Muscle of arm (tissue), 14 donors: Measurements from ENCODE around the gene CRMP1. TPM values are rescaled to one million over a fixed set of nuclear protein-coding genes. Genes with fewer than 3 reads are reported as not detected.

Experiments used
- DNase-seq: peaks from one replicate; pipeline ENCODE4 v3.0.0-alpha.2; 2013
- long read RNA-seq, 11 donors: transcript quantifications; one replicate each; lab custom pipeline, GENCODE V29; 2026
- polyA plus RNA-seq, 12 donors: library from polyadenylated mRNA; unstranded; fragments of 120-200 nt; gene quantifications; one replicate each; pipeline ENCODE4 v1.2.1, GENCODE V29; 2013; ENCODE audit not compliant: insufficient read length in 12 of 12

Gene CRMP1
- 10 to 100 TPM in 11 of 12 donors, not detected in 1; 15.2 to 47.1 (median 24.1) TPM for polyA plus RNA-seq
- long read RNA-seq, donor 1, transcript CRMP1-202 (14 exons, 2,911 nt) = major isoform, 9 of 27 reads
- long read RNA-seq, donor 1, transcript CRMP1-206 (2 exons, 2,436 nt) = minor isoform, 5 of 27 reads
- long read RNA-seq, donor 1, partial matches to known transcripts = 11 of 27 reads
- long read RNA-seq, donor 1, other reads (novel, unspliced or antisense) = 0 of 27 reads
- long read RNA-seq, donor 2, partial matches to known transcripts = 0 of 2 reads
- long read RNA-seq, donor 2, other reads (novel, unspliced or antisense) = 0 of 2 reads
- long read RNA-seq, donor 3, partial matches to known transcripts = 13 of 13 reads
- long read RNA-seq, donor 3, other reads (novel, unspliced or antisense) = 0 of 13 reads
- long read RNA-seq, donor 4, partial matches to known transcripts = 0 of 2 reads
- long read RNA-seq, donor 4, other reads (novel, unspliced or antisense) = 0 of 2 reads
- long read RNA-seq, donor 5, partial matches to known transcripts = 22 of 25 reads
- long read RNA-seq, donor 5, other reads (novel, unspliced or antisense) = 0 of 25 reads
- long read RNA-seq, donor 6, partial matches to known transcripts = 0 of 1 reads
- long read RNA-seq, donor 6, other reads (novel, unspliced or antisense) = 0 of 1 reads
- long read RNA-seq, donor 7 = 0 reads
- long read RNA-seq, donor 8, partial matches to known transcripts = 8 of 9 reads
- long read RNA-seq, donor 8, other reads (novel, unspliced or antisense) = 0 of 9 reads
- long read RNA-seq, donor 9 = 0 reads
- long read RNA-seq, donor 10, partial matches to known transcripts = 0 of 2 reads
- long read RNA-seq, donor 10, other reads (novel, unspliced or antisense) = 0 of 2 reads
- long read RNA-seq, donor 11, partial matches to known transcripts = 0 of 2 reads
- long read RNA-seq, donor 11, other reads (novel, unspliced or antisense) = 0 of 2 reads

DNA sequence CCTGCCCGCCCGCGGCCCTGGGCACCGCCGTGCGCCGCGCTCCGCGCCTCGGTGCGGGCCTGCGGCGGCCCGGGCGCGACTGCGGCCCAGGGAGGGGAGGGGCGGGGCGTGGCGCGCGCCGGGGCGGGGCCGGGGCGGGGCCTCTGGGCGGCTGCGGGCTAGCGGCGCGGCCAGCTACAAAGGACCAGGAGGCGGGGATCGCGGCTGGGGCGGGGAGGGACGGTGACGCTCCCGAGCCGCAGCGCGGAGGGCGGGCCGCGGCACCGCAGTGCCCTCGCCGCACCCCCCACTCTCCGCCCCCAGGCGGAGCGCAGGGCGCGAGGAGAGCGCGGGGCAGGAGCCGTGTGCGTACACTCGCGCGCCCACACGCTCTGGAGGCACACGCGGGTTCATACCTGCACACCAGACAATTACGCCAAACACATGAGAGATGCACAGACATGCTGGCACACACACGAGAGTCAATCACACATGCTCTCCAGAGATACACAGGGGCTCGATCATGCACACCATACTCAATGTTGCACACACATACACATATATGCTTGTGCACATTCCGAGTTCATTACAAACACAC lies at the start of gene CRMP1:
Gene CRMP1 (minus strand): TSS at position 83 of the 577 bp plus-strand sequence. CDS start 117 bp downstream, outside the sequence.
- no peak for DNase-seq

DNA sequence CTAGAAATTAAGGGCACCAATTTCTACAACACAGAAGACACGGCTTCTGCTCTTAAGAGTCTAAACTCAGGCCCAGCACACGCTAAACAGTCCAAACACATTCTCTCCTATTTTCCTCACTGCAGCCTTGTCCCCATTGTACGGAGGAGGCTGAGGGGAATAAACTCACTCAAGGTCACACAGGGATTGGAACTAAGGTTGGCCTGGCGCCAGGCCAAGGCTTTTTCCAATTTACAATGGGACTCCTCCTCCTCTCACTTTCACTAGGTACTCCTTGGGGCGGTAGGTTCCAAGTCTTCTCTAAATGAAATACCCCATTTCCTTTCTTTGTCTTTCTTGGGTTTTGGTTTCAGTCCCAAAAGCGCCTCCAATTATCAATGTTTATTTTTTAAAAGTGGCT lies 48.7 kb upstream of the CRMP1 start:
- no peak for DNase-seq

DNA sequence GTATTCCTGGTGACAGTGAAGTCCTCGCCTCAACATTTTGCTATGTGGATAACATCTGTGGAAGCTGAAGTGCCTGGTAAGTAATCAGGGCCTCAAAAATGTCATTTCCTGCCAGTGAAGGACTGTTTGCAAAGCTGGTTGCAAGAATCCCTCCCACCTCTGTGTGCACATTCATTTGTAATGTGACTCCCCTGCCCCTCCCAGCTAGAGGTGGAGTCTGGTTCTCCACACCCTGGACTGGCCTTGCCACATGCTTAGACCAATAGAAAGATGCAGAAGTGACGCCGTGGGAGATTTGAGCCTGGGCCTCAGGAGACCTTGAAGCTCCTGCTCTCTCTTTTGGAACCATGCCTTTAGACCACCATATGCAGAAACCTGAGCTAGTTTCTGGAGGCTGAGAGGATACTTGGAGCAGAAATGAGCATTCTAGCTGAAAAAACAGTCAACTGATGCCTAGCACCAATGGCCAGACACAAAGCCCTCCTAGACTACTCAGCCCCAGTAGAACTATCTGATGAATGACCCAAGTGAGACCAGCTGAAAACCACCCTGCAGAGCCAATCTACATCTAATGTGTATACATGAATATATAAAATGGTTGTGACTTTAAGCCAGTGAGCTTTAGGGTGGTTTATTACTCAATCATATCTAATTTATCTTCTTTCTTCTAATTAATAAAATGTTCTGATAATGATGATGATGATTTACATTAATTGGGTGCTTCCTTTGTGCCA lies 47.8 kb upstream of the CRMP1 start:
- no peak for DNase-seq

DNA sequence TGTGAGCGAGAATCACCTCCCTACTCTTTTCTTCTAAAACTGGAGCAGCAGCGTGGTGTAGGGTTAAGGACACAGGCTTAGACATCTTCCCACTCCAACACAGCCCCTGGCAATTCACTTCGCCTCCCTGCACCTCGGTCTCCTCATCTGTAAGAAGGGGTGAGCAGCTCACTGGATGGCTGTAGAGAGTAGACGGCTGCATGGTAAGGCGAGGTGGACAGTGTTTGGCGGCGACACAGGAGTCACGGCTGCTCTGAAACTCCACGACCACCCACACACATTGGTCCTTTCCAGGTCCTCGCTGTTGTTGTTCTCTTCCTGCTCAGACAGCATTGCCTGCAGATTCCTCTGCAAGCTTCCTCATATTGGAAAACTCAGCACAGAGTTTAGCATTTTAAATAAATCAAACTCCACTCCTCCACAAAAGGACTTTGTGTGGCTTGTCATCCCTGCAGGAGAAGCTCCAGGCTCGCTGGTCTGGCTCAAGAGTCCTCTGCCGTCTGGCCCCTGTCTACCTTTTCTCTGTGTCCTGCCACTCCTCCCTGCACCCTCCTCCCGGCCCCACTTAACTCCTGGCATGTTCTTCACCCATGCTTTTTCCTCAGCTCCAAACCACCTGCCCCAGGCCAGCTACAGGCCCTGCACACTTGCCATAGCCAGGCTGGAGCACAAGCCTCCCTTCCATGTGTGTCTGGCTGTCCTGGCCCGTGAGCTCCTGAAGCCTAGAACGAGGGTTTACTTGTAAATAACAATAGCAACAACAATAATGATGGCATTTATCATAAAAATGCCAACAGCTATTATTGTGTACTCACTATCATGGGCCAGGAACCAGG lies 41.3 kb upstream of the CRMP1 start:
- no peak for DNase-seq

DNA sequence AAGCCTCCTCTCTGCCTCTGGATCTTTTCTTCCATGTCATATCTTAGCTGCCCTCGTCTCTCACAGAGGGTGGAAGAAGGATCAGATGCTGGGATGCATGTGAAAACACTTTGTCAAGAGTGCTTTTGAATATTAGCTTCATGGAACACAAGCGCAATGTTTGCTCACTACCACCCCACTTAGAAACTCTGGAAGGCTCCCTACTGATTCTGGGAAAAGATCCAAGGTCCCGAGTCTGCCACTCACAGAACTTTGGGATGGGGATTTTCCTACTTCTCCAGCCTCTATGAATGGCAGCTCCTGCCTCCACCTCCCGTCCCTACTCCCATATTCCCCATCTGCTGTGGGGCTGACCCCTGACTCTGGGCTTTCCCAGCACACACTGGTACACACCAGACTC lies 40.2 kb upstream of the CRMP1 start:
- no peak for DNase-seq

DNA sequence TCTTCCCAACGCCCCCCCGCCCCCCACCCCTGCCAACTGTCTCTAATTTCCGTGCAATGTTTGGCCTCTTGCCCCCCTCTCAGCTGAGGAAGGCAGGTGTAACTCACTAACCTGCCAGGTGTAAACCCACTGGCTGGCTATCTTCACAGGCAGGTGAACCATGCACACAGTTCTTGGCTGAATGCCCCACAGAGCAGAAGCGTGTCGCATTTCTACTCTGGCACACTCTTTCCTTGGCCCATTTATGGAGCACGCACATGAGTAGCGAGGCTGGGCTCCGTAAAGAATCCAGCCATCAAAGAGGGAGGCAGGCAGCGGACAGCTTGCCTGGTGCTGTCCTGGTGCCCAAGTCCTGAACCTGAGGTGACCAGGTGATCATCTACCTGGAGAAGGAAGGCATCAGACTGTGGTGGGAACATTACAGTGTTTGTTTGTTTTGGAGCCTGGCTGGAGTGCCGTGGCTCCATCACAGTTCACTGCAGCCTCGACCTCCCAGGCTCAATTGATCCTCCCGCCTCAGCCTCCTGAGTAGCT lies 39.2 kb upstream of the CRMP1 start:
- DNase-seq = no peak

DNA sequence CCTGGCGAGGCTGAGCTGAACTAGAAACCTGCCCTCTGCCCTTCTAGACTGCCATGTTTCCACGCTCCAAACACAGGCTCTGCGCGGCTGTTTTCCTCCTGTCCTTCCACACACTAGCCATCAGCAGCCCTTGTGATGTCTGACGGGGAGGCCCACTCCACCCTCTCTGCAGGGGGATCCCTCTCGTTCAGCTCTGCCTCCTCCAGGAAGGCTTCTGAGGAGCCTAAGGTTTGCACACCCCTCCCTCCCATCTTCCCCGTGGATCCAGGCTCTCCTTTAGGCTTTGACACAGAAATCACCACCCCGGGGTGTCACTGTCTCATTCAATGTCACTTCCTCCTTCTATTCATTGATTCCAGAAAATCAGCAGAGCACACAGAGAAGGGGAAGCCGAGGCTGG lies 38.6 kb upstream of the CRMP1 start:
- no peak for DNase-seq

DNA sequence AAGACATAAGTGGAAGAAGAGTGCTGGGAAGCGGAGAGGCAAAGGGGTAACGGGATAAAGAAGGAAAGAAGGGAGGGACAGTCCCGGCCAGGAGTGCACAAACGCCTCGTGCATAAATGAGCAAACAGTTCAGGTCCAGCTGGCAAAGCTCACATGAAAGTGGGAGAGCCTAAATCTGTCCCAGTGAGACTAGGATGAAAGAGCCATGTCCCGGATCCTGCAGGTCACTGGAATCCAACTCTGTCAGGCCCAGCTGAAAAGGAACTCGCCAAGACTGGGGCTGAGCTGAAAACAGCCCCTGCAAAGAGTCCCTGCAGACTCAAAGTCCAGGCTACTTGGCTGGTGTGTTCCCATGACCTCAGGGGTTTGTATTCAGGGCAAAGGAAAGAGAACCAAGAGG lies 38.0 kb upstream of the CRMP1 start:
- DNase-seq = no peak

DNA sequence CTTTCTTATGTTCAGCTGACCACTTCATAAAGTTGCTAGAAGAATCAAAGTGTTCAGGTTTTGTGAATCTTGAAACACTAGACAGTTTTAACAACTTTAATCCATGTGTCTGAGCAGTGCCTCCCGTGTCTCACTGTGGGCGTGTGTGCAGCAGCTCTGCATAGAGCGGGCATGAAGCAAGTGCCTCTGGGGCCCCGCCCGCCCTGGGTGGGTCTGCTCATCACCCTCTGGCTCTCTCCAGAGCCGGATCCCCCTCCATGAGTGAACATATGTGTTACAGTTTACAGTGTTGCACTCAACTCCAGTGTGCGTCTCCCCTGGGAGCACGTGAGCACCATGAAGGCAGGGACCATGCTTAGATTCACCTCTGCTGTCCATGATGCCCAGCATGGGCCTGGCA lies 37.6 kb upstream of the CRMP1 start:
- no peak for DNase-seq

DNA sequence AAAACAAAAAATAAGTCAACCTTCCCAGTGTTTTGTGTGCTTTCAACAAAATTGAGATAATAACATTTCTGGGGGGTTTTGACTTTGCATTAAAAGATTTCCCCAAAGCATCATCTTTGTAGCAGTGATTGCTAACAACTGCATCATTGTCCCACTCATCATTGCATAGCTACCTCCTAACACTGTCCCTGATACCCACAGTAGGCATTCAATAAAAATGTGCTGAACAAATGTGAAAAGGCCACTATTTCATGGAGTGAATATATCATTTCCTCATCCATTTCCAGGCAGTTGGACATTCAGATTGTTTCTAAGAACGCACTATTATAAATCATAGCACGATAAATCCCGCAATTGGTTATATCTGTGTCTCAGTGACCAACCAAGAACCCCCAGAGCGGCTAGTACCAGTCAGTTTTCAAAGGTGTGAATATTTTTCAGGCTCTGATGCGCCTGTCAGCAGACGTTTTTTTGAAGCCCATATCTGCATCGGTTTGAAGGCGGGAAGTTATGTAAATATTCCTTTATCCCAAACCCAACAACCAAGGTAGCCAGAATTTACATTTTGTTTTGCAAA lies 36.0 kb upstream of the CRMP1 start:
- DNase-seq = no peak

DNA sequence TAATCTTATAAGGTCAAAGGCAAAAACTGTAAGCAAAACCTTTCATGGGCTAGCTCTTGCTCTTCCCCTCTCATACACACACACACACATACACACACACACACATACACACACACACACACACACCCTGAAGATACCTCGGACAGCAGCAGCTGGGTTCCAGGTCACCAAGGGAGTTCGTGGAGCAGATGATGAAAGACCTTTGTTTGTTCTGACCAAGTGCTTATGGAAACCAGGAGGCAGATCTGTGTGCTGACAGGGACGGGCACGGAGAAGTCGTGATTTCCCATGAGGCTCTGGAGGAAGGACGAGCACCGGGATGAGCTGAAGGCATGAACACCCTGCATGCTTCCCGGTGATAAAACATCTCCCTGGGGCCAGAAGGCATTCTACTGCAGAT lies 35.4 kb upstream of the CRMP1 start:
- no peak for DNase-seq

DNA sequence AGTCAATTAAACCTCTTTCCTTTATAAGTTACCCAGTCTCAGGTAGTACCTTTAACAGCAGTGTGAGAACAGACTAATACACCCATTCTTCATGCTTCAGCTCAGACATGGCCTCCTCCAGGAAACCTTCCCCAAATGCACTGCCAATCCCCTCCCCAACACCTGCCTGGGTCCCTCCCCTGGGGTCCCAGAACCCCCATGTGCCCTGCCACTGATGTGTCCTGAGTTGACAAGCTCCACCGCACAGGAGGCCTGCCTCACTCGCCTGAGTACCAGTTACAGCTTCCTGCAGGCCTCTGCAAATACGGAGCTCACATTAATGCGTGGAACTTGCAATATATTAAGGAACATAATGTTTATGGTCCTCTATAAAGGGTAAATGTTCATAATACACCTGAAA lies 34.9 kb upstream of the CRMP1 start:
- DNase-seq = no peak

DNA sequence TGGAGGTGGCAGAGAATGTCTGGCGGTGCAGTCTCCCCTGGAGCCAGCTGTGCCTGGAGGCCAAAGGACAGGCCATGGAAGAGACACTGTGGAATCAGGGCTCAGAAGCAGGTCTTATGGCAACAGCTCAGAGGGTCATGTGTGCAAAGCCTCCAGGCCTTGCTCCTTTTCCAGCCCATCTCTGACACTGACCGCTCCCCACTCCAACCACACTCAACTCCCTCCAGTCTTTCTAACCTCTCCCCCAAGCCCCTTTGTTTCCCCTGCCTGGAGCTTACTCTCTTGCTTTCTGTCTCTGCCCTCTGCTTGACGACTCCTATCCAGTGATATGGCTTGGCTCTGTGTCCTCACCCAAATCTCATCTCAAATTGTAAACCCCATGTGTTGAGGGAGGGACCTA lies 34.2 kb upstream of the CRMP1 start:
- DNase-seq = no peak

DNA sequence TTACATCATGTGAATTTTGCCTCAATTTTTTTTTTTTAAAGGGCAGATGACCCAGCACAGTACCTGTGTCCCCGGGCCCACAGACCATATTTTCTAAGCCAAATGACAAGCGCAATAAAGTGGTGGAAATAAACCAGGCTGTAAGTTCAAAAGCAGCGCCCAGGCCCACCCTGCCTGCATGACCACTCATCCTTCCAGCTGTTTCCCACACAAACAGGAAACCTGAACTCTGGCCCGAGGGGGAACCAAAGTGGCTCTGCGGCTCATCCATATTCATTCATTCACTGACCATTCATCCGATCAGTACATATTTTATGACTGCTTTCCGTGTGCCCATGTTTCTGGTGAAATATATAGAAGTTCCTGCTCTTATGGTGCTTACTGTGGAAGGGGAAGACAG lies 33.7 kb upstream of the CRMP1 start:
- no peak for DNase-seq

DNA sequence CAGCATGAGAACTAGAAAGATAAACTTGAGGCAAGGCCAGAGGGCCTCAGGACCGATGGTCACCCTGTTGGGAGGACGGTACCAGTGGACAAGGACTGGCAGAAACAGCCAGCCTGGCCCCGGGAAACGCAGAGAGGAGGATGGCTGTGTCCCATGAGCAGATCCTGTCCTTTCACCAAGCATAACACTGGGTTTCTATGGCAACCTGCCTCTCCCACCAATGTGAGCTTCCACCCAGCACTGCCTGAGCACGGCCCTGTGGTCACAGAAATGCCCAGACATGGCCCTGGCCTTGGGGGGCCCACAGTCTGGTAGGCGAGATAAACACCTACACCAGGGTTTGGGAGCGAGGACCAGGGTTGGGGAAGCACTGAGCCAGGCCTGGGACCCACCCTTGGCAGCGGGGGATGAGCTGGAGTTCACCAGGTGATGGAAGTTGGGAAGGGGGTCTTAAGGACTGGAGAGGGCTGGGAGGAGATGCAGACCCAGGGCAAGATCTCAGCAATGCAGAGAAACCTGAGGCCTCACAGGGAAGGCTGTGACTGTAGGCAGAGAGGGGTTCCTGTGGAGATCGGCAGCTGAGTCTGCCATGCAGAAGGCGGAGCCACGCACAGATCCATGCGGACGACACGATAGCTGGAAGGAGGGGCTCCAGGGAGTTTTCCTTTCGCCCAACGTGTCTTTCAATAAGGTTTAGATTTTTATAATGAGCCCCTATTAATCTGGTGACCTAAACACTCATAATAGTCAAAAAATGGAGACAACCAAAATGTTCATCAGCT lies 32.7 kb upstream of the CRMP1 start:
- no peak for DNase-seq

DNA sequence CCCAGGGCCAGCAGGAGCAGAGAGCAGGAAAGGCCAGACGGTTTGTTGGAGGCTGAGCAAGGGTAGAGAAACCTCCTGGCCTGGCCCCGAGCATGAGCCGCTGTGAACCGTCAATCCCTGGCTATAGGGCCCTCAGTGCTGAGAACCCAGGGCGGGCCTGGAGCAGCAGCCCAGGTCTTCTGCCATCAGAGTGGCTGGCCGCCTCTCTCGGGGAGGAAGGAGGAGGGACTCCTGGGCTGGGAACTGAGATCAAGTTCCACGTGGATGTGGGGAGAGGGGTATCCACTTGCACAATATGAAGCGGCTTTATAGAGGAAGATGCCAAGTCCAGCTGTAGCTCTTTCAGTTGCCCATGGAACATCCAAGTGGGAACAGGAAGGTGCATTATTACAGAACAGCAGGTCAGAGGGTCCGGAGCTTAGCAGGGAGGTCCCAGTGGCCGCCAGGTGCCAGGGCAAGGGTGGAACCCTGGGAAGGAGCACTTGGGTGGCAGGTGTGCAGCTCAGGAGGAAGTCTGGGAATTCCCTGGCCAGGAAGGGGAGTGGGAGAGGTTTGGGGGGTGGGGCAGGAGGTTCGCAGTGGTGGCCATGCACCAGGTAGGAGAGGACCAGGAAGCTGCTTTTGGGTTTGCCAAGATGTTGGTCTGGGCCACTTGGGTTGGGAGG lies 31.7 kb upstream of the CRMP1 start:
- DNase-seq = no peak

DNA sequence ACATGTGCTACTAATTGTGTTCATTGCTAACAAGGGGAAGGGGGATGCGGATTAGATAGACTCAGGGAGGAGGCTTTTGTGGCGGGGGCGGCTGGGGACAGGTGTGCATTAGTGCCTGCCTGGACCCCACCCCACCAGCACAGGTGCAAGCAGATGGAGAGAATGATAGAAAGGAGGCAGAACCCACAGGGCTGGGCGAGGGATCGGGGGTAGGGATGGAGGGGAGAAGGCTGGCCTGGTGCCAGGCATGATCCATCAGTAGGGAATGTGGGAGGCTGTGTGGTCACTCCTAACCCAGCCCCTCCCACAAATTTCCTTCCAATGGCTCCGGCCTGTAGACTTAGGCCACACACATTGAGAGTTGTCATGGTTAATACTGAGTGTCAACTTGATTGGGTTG lies 30.5 kb upstream of the CRMP1 start:
- no peak for DNase-seq

DNA sequence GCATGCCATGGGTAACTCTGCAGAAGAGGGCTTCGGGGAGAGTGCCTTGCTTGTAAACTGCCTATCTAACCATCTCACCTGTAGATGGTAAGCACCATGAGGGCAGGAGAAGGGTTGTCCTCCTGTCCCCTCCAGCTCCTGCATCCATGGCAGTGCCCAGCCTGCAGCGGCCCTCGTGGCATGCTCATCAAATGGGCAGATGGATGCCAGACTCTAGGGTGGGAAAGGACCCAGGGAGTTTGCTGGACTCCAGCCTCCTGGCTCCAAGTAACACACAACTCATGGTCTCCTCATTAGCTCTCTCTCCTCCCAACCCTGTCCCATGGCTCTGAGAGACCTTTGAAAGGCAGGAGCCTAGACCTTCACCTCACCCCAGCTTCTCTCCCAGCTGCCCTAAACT lies 29.7 kb upstream of the CRMP1 start:
- no peak for DNase-seq

DNA sequence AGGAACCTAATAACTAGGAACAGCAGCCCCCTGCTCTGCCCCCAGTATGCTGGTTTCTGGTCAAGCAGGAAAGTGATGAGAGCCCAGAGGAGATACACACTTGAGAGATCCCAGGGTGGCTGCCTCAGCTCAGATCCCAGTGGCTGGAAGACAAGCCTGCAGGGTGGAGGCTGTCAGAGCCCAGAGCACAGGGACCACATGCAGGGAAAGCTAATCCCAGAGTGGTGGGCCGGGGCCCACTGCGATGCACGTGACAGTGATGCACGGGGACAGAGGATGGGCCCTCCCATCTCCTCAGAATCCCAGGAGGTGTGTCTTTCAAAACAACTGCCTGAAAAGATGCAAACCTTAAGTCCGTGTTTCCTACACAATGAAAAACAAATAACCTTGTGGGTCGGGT lies 29.1 kb upstream of the CRMP1 start:
- DNase-seq = no peak
